Neural cell (in vitro differentiated cells): ENCODE data around the gene GALNT10. TPM values are rescaled to one million over a fixed set of nuclear protein-coding genes. Genes with fewer than 3 reads are reported as not detected.

Experiments
- H2AFZ ChIP-seq: fragments of 200-600, 300-800 bp; sonication (generic), shearing (Covaris generic); 2 replicates; pipeline ENCODE4 v1.6.0; 2014; ENCODE audit warnings: low read depth, mild to moderate bottlenecking, antibody characterized with exemption, low read length, moderate library complexity
- H3F3A ChIP-seq: fragments of 200-600 bp; shearing (Covaris generic); 2 replicates; pipeline ENCODE4 v1.6.1; 2016; ENCODE audit warnings: mild to moderate bottlenecking, moderate library complexity, mixed read lengths, antibody characterized with exemption, low read length; ENCODE audit not compliant: insufficient read depth, poor library complexity, severe bottlenecking
- H3K27ac ChIP-seq: fragments of 200-600, 300-800 bp; sonication (generic), shearing (Covaris generic); 2 replicates; pipeline ENCODE4 v1.5.1; 2014; ENCODE audit warnings: mild to moderate bottlenecking, low read length, moderate library complexity
- H3K27me3 ChIP-seq: fragments of 300-800, 200-600 bp; sonication (generic), shearing (Covaris generic); 2 replicates; pipeline ENCODE4 v1.6.0; 2014; ENCODE audit warnings: mild to moderate bottlenecking, low read depth, low read length, moderate library complexity; ENCODE audit not compliant: insufficient read depth
- H3K36me3 ChIP-seq: fragments of 300-800, 200-600 bp; sonication (generic), shearing (Covaris generic); 2 replicates; pipeline ENCODE4 v1.5.1; 2014; ENCODE audit warnings: mild to moderate bottlenecking, antibody characterized with exemption, low read length, moderate library complexity; ENCODE audit not compliant: insufficient read depth
- H3K4me2 ChIP-seq: fragments of 300-800, 200-600 bp; sonication (generic), shearing (Covaris generic); 2 replicates; pipeline ENCODE4 v1.6.0; 2014; ENCODE audit warnings: mild to moderate bottlenecking, low read length
- H3K4me3 ChIP-seq: fragments of 300-800, 200-600 bp; sonication (generic), shearing (Covaris generic); 2 replicates; pipeline ENCODE4 v1.5.1; 2014; ENCODE audit warnings: mild to moderate bottlenecking, low read length, moderate library complexity
- H3K79me2 ChIP-seq: fragments of 200-600 bp; shearing (Covaris generic); replicated peaks from 2 replicates; pipeline ENCODE4 v1.6.0; 2014; ENCODE audit warnings: mild to moderate bottlenecking, low read length, moderate library complexity; ENCODE audit not compliant: insufficient read depth
- H3K9ac ChIP-seq: fragments of 300-800, 200-600 bp; sonication (generic), shearing (Covaris generic); 2 replicates; pipeline ENCODE4 v1.6.1; 2016; ENCODE audit warnings: mild to moderate bottlenecking, low read length, mixed read lengths
- H3K9me2 ChIP-seq: fragments of 200-600 bp; shearing (Covaris generic); 2 replicates; pipeline ENCODE4 v1.6.1; 2016; ENCODE audit warnings: mild to moderate bottlenecking, low read length, mixed read lengths; ENCODE audit not compliant: insufficient read depth
- H3K9me3 ChIP-seq: fragments of 200-600, 300-800 bp; sonication (generic), shearing (Covaris generic); 2 replicates; pipeline ENCODE4 v1.6.1; 2016; ENCODE audit warnings: mild to moderate bottlenecking, mixed run types, low read length, moderate library complexity, mixed read lengths
- H4K20me1 ChIP-seq: fragments of 200-600 bp; shearing (Covaris generic); 2 replicates; pipeline ENCODE4 v1.6.1; 2016; ENCODE audit warnings: mild to moderate bottlenecking, mixed run types; ENCODE audit not compliant: insufficient read depth
- CTCF ChIP-seq: fragments of 450-650 bp; IDR thresholded peaks from 2 replicates; pipeline ENCODE4 v1.5.1; 2014; ENCODE audit warnings: antibody characterized with exemption, mild to moderate bottlenecking, moderate library complexity; ENCODE audit not compliant: poor library complexity, severe bottlenecking
- EP300 ChIP-seq: fragments of 450-650 bp; conservative IDR thresholded peaks from 2 replicates; pipeline ENCODE4 v1.6.1; 2014; ENCODE audit warnings: antibody characterized with exemption, mild to moderate bottlenecking, moderate library complexity; ENCODE audit not compliant: poor library complexity, severe bottlenecking
- EZH2 ChIP-seq: fragments of 200-600, 300-800 bp; shearing (Covaris generic), sonication (generic); IDR thresholded peaks from 2 replicates; pipeline ENCODE4 v1.6.1; 2014; ENCODE audit warnings: antibody characterized with exemption, low read length, borderline replicate concordance, mild to moderate bottlenecking; ENCODE audit not compliant: insufficient read depth, poor library complexity, severe bottlenecking
- MXI1 ChIP-seq: fragments of 450-650 bp; conservative IDR thresholded peaks from 2 replicates; pipeline ENCODE4 v1.6.1; 2014; ENCODE audit warnings: antibody characterized with exemption, mild to moderate bottlenecking; ENCODE audit not compliant: poor library complexity, severe bottlenecking
- POLR2AphosphoS5 ChIP-seq: IDR thresholded peaks from 2 replicates; pipeline ENCODE4 v1.6.1; 2012
- RAD21 ChIP-seq: fragments of 450-650 bp; conservative IDR thresholded peaks from 2 replicates; pipeline ENCODE4 v1.6.1; 2014; ENCODE audit warnings: antibody characterized with exemption, mild to moderate bottlenecking, moderate library complexity
- SMC3 ChIP-seq: fragments of 450-650 bp; conservative IDR thresholded peaks from 2 replicates; pipeline ENCODE4 v1.6.1; 2014; ENCODE audit warnings: antibody characterized with exemption, mild to moderate bottlenecking, moderate library complexity; ENCODE audit not compliant: poor library complexity
- TAF1 ChIP-seq: IDR thresholded peaks from 2 replicates; pipeline ENCODE4 v1.6.1; 2012; ENCODE audit warnings: low read depth
- polyA plus RNA-seq: library from polyadenylated mRNA; depleted of rRNA; stranded (reverse); fragments of >200 nt; gene quantifications from 2 replicates; pipeline ENCODE4 v1.2.3, GENCODE V29; 2014
- TF ChIP-seq, protein P1 (sequence below): IDR thresholded peaks from 2 replicates; pipeline ENCODE4 v1.6.1; 2012; ENCODE audit warnings: borderline replicate concordance

The GALNT10 gene
- polyA plus RNA-seq, 1 donor from 2014 or later = 3.1 TPM

GRCh38 chr5:154237376-154237743, 46.8 kb downstream of the GALNT10 start:
- no peak for TF ChIP-seq EZH2
- TF ChIP-seq SMC3 = no peak
- TF ChIP-seq EP300 = no peak
- no peaks in the 10 kb centered on the region for H3K79me2 ChIP-seq
- no peaks in the 10 kb centered on the region for H4K20me1 ChIP-seq

DNA sequence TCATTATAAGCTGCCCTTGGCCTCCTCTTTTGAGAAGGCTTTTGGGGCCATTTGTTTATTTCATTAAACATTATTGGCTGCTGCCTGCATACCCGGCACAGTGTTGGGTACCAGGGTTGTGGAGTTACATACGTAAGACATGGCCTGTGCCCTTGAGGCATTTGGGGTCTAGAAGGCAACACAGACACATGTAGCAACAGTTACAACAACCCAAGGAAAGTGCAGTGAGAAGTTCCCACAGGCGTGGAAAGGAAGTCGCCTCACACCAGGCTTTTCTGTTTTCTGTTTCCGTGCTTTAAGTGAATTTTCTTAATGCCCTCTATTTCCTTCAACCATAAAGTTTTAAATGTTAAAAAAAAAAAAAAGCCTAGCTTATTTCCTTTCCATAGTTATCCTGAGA, 47.4 kb downstream of the GALNT10 start:
- Histone ChIP-seq H3K79me2 (no peaks in the 10 kb centered on the region), H3K9me3 (no peaks in the 10 kb centered on the region), H3K9me2 (no peaks in the 10 kb centered on the region), H3K4me3 (no peak overlapping the region), H2AFZ (no peak overlapping the region), H3K27me3 (no peaks in the 10 kb centered on the region), H3K36me3 (no peaks in the 10 kb centered on the region), H3F3A (no peaks in the 10 kb centered on the region), H4K20me1 (no peaks in the 10 kb centered on the region), H3K4me2 (no peak overlapping the region), H3K27ac (no peak overlapping the region), H3K9ac (no peak overlapping the region)
- TF ChIP-seq MXI1 (no peak), POLR2AphosphoS5 (no peak), EP300 (no peak), CTCF (no peak), SMC3 (no peak), TAF1 (no peak), EZH2 (no peak), RAD21 (no peak)
- TF ChIP-seq, protein P1, sequence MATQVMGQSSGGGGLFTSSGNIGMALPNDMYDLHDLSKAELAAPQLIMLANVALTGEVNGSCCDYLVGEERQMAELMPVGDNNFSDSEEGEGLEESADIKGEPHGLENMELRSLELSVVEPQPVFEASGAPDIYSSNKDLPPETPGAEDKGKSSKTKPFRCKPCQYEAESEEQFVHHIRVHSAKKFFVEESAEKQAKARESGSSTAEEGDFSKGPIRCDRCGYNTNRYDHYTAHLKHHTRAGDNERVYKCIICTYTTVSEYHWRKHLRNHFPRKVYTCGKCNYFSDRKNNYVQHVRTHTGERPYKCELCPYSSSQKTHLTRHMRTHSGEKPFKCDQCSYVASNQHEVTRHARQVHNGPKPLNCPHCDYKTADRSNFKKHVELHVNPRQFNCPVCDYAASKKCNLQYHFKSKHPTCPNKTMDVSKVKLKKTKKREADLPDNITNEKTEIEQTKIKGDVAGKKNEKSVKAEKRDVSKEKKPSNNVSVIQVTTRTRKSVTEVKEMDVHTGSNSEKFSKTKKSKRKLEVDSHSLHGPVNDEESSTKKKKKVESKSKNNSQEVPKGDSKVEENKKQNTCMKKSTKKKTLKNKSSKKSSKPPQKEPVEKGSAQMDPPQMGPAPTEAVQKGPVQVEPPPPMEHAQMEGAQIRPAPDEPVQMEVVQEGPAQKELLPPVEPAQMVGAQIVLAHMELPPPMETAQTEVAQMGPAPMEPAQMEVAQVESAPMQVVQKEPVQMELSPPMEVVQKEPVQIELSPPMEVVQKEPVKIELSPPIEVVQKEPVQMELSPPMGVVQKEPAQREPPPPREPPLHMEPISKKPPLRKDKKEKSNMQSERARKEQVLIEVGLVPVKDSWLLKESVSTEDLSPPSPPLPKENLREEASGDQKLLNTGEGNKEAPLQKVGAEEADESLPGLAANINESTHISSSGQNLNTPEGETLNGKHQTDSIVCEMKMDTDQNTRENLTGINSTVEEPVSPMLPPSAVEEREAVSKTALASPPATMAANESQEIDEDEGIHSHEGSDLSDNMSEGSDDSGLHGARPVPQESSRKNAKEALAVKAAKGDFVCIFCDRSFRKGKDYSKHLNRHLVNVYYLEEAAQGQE = no peak

More at GRCh38 chr5:154237376-154237743, 46.8 kb downstream of the GALNT10 start:
- Histone ChIP-seq H3K9me2 (no peaks in the 10 kb centered on the region), H3K4me3 (no peak overlapping the region), H3K27ac (no peak overlapping the region), H2AFZ (no peak overlapping the region), H3K36me3 (no peaks in the 10 kb centered on the region), H3K27me3 (no peaks in the 10 kb centered on the region), H3K9ac (no peak overlapping the region), H3K9me3 (no peaks in the 10 kb centered on the region), H3F3A (no peaks in the 10 kb centered on the region), H3K4me2 (no peak overlapping the region)
